ENCODE data around the gene GIMAP5. TPM values are rescaled to one million over a fixed set of nuclear protein-coding genes. Genes with fewer than 3 reads are reported as not detected.

The GIMAP5 gene
- total and polyA plus RNA-seq, 2 donors (not counting 1 experiment from before 2014, with no cell fraction given): not detected

DNA sequence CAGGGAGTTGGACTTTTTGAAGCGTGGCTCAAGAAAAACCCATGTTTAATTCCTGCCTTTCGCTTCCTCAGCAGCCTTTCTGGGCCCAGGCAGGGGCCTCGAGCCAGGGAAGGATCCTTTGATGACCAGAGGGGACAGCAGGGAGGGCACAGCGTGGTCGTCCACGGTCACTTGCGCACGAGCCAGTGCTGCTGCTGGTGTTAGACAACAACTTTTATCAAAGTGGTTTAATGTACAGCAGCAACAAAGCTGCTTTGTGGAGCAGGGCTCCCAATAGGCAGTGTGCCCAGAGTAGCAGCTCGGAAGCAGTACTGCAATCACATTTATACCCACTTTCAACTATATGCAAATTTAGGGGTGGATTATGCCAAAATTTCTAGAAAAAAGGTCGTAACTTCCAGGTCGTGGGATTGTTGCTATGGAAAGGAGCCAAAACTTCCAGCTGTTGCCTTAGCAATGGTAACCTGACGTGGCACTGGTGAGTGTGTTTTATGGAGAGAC lies 14.7 kb upstream of the GIMAP5 start:
- Histone ChIP-seq H3K9ac (ENCODE audit: insufficient read depth, low read length) (no peak overlapping the region), H4K20me1 (ENCODE audit: control insufficient read depth, extremely low read depth, insufficient read depth, low read length) (no peaks in the 10 kb centered on the region), H3K4me2 (ENCODE audit: extremely low read depth, insufficient read depth, low read length) (no peak overlapping the region), H3K27ac (ENCODE audit: insufficient read depth, low read length) (no peak overlapping the region), H3K27me3 (ENCODE audit: control insufficient read depth, insufficient read depth, low read length) (no peaks in the 10 kb centered on the region), H3K4me3 (replicated peaks in 1 of 4; ENCODE audit: control extremely low read depth in 1 of 4, insufficient read depth in 1 of 4, low read depth in 3 of 4, low read length in 4 of 4) (no peak overlapping the region), H3K4me1 (ENCODE audit: control insufficient read depth, extremely low read depth, insufficient read depth, low read length) (no peaks in the 10 kb centered on the region), H3K79me2 (ENCODE audit: control insufficient read depth, insufficient read depth, low read length) (no peaks in the 10 kb centered on the region), H2AFZ (ENCODE audit: low read length) (no peak overlapping the region), H3K9me3 (ENCODE audit: control insufficient read depth, insufficient read depth, low read depth, low read length) (no peaks in the 10 kb centered on the region), H3K36me3 (ENCODE audit: control insufficient read depth, insufficient read depth, low read length) (no peaks in the 10 kb centered on the region)
- TF ChIP-seq CTCF (conservative IDR thresholded peaks at IDR 0.05 in 1 of 2, IDR thresholded peaks at IDR 0.05 in 1 of 2; ENCODE audit: low read depth in 1 of 2, low read length in 2 of 2) (no peak), EZH2 (IDR thresholded peaks at IDR 0.05; ENCODE audit: low read length, missing control alignments) (no peak)
- DNase-seq (ENCODE audit: low read depth in 2 of 2): no peak

GRCh38 chr7:150723467-150723866 lies 13.8 kb upstream of the GIMAP5 start:
- H3K4me2 ChIP-seq (ENCODE audit: extremely low read depth, insufficient read depth, low read length): no peak overlapping the region
- H4K20me1 ChIP-seq (ENCODE audit: control insufficient read depth, extremely low read depth, insufficient read depth, low read length): no peaks in the 10 kb centered on the region
- H3K9me3 ChIP-seq (ENCODE audit: control insufficient read depth, insufficient read depth, low read depth, low read length): no peaks in the 10 kb centered on the region
- H3K79me2 ChIP-seq (ENCODE audit: control insufficient read depth, insufficient read depth, low read length): no peaks in the 10 kb centered on the region
- H3K4me1 ChIP-seq (ENCODE audit: control insufficient read depth, extremely low read depth, insufficient read depth, low read length): no peaks in the 10 kb centered on the region
- DNase-seq (ENCODE audit: low read depth in 2 of 2): no peak
- H2AFZ ChIP-seq (ENCODE audit: low read length): no peak overlapping the region
- no peak for TF ChIP-seq EZH2 (IDR thresholded peaks at IDR 0.05; ENCODE audit: low read length, missing control alignments)
- TF ChIP-seq CTCF (conservative IDR thresholded peaks at IDR 0.05 in 1 of 2, IDR thresholded peaks at IDR 0.05 in 1 of 2; ENCODE audit: low read depth in 1 of 2, low read length in 2 of 2): no peak
- no peak overlapping the region for H3K4me3 ChIP-seq (replicated peaks in 1 of 4; ENCODE audit: control extremely low read depth in 1 of 4, insufficient read depth in 1 of 4, low read depth in 3 of 4, low read length in 4 of 4)
- H3K27ac ChIP-seq (ENCODE audit: insufficient read depth, low read length): no peak overlapping the region
- no peaks in the 10 kb centered on the region for H3K27me3 ChIP-seq (ENCODE audit: control insufficient read depth, insufficient read depth, low read length)
- no peaks in the 10 kb centered on the region for H3K36me3 ChIP-seq (ENCODE audit: control insufficient read depth, insufficient read depth, low read length)
- no peak overlapping the region for H3K9ac ChIP-seq (ENCODE audit: insufficient read depth, low read length)

DNA sequence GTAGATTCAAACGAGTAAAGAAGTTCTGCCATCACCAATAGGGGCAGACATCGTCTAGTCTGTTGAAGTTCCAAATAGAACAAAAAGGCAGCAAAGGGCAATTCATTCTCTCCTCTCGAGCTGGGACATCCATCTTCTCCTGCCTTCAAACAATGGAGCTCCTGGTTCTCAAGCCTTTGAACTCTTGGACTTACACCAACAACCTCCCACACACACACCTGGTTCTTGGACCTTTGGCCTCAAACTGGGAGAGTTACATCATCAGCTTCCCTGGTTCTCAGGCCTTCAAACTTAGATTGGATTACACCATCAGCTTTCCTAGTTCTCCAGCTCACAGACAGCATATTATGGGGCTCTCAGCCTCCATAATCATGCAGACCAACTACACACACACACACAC lies 9.8 kb upstream of the GIMAP5 start:
- Histone ChIP-seq H3K4me3 (replicated peaks in 1 of 4; ENCODE audit: control extremely low read depth in 1 of 4, insufficient read depth in 1 of 4, low read depth in 3 of 4, low read length in 4 of 4) (no peak overlapping the region), H4K20me1 (ENCODE audit: control insufficient read depth, extremely low read depth, insufficient read depth, low read length) (no peaks in the 10 kb centered on the region), H3K27me3 (ENCODE audit: control insufficient read depth, insufficient read depth, low read length) (no peaks in the 10 kb centered on the region), H2AFZ (ENCODE audit: low read length) (no peak overlapping the region), H3K9me3 (ENCODE audit: control insufficient read depth, insufficient read depth, low read depth, low read length) (no peaks in the 10 kb centered on the region), H3K27ac (ENCODE audit: insufficient read depth, low read length) (no peak overlapping the region), H3K79me2 (ENCODE audit: control insufficient read depth, insufficient read depth, low read length) (no peaks in the 10 kb centered on the region), H3K4me1 (ENCODE audit: control insufficient read depth, extremely low read depth, insufficient read depth, low read length) (no peaks in the 10 kb centered on the region), H3K36me3 (ENCODE audit: control insufficient read depth, insufficient read depth, low read length) (no peaks in the 10 kb centered on the region), H3K9ac (ENCODE audit: insufficient read depth, low read length) (no peak overlapping the region), H3K4me2 (ENCODE audit: extremely low read depth, insufficient read depth, low read length) (no peak overlapping the region)
- DNase-seq (ENCODE audit: low read depth in 2 of 2): no peak
- TF ChIP-seq EZH2 (IDR thresholded peaks at IDR 0.05; ENCODE audit: low read length, missing control alignments): no peak
- TF ChIP-seq CTCF (conservative IDR thresholded peaks at IDR 0.05 in 1 of 2, IDR thresholded peaks at IDR 0.05 in 1 of 2; ENCODE audit: low read depth in 1 of 2, low read length in 2 of 2): no peak

Measured in fibroblast of lung (primary cell).